Hepatocyte (in vitro differentiated cells): ENCODE results near the gene DEDD2.

ENCODE experiments used
- EZH2 ChIP-seq: fragments of 200-600 bp; sonication (generic); IDR thresholded peaks from 2 replicates; pipeline ENCODE4 v1.6.1; 2016; ENCODE audit warnings: antibody characterized with exemption, mild to moderate bottlenecking, borderline replicate concordance
- EZH2phosphoT487 ChIP-seq: fragments of 200-600 bp; sonication (generic); IDR thresholded peaks from one replicate; pipeline ENCODE4 v1.6.1; 2018; ENCODE audit warnings: antibody characterized with exemption, mild to moderate bottlenecking, low read depth, moderate library complexity; ENCODE audit not compliant: unreplicated experiment, severe bottlenecking
- TF ChIP-seq, protein P1 (sequence below): fragments of 200-600 bp; sonication (generic); IDR thresholded peaks from 2 replicates; pipeline ENCODE4 v1.5.1; 2016; ENCODE audit warnings: antibody characterized with exemption, mild to moderate bottlenecking; ENCODE audit not compliant: poor library complexity

DNA sequence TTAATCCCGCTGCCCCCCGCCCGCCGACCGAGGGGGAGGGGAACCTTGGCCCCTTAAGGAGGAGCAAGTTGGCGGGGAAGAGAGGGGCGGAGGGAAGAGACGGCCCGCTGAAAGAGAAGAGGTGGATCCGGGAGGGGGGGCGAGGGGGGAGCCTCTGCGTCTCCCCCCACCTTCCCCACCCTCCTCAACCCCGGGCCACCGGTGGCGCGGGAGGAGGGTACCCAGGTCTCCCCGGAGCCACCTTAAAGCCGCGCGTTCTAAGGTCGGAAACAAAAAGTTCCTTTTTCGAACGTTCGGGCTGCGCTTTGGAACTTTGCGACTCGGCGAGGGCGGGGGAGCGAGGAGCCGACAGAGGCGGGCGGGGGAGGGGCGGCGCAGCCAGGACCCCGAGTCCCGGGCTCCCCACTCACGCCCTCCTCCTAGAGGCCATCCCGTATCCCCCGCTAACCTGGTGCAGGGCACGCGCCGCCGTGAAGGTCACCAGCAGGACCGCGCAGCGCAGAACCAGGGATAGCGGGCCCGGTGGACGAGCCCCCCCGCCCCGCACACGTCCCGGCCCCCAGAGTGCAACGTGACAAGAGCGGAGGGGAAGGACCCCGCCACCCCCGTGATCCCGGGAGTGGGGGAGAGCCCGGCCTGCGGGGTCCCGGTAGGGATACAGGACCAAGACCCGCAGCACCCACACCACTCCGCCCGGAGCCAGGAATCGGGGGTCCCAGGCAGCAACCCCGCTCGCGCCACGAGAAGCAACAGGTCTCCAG is 36.8 kb upstream of the DEDD2 start:
- TF ChIP-seq EZH2phosphoT487 (no peak), EZH2 (no peak)
- TF ChIP-seq, protein P1, sequence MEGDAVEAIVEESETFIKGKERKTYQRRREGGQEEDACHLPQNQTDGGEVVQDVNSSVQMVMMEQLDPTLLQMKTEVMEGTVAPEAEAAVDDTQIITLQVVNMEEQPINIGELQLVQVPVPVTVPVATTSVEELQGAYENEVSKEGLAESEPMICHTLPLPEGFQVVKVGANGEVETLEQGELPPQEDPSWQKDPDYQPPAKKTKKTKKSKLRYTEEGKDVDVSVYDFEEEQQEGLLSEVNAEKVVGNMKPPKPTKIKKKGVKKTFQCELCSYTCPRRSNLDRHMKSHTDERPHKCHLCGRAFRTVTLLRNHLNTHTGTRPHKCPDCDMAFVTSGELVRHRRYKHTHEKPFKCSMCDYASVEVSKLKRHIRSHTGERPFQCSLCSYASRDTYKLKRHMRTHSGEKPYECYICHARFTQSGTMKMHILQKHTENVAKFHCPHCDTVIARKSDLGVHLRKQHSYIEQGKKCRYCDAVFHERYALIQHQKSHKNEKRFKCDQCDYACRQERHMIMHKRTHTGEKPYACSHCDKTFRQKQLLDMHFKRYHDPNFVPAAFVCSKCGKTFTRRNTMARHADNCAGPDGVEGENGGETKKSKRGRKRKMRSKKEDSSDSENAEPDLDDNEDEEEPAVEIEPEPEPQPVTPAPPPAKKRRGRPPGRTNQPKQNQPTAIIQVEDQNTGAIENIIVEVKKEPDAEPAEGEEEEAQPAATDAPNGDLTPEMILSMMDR = no peak
